ENCODE data around the gene COPS3. TPM values are rescaled to one million over a fixed set of nuclear protein-coding genes. Genes with fewer than 3 reads are reported as not detected.

The COPS3 gene
- total and polyA plus RNA-seq, 9 of the 15 experiments (the other 6 are each of a cell fraction or from before 2014, with no cell fraction given): 92.4 to 295 (median 167) TPM

DNA sequence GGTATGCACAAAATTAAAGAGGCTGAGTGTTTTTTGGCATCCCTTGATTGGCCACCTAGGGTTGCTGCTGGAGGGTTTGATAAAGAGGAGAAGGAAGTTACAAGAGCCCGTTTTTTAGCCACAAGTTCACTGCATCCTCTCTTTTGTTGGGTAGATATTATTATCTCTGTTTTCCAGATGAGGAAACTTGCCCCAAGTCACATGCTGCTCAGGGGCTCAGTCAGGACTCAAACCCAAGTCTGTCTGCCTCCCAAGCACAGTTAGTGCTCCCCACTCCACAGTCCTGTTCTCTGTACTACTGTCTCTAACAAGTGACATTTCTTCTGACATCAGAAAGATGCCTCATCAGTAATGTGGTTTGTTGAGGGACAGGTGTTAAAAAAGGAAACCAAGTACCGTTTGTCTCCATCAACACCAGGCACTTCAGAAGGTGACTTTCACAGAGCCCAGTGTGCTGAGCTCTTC is 23.5 kb upstream of the COPS3 start (continued):
- TF ChIP-seq, protein P1, sequence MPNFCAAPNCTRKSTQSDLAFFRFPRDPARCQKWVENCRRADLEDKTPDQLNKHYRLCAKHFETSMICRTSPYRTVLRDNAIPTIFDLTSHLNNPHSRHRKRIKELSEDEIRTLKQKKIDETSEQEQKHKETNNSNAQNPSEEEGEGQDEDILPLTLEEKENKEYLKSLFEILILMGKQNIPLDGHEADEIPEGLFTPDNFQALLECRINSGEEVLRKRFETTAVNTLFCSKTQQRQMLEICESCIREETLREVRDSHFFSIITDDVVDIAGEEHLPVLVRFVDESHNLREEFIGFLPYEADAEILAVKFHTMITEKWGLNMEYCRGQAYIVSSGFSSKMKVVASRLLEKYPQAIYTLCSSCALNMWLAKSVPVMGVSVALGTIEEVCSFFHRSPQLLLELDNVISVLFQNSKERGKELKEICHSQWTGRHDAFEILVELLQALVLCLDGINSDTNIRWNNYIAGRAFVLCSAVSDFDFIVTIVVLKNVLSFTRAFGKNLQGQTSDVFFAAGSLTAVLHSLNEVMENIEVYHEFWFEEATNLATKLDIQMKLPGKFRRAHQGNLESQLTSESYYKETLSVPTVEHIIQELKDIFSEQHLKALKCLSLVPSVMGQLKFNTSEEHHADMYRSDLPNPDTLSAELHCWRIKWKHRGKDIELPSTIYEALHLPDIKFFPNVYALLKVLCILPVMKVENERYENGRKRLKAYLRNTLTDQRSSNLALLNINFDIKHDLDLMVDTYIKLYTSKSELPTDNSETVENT (CRISPR knock-in tag; IDR thresholded peaks at IDR 0.05): no peak
- TF ChIP-seq ZNF324 (CRISPR knock-in tag; IDR thresholded peaks at IDR 0.05) (no peak), BMI1 (IDR thresholded peaks at IDR 0.05; ENCODE audit: low read length) (no peak), TAF1 (IDR thresholded peaks at IDR 0.05; ENCODE audit: control insufficient read depth, extremely low read depth, insufficient read depth, low read length, severe bottlenecking) (peak; percentile 36), ZNF445 (CRISPR knock-in tag; IDR thresholded peaks at IDR 0.05; ENCODE audit: low read depth) (no peak), PATZ1 (CRISPR knock-in tag; IDR thresholded peaks at IDR 0.05; ENCODE audit: borderline replicate concordance) (no peak), ETV1 (tag; conservative IDR thresholded peaks at IDR 0.05; ENCODE audit: low read depth) (no peak), KDM4B (IDR thresholded peaks at IDR 0.05; ENCODE audit: borderline replicate concordance in 2 of 2, low read depth in 1 of 2) (no peak), ZNF282 (CRISPR knock-in tag; IDR thresholded peaks at IDR 0.05) (no peak), CBFB (CRISPR knock-in tag; IDR thresholded peaks at IDR 0.05) (no peak), ZNF12 (CRISPR knock-in tag; IDR thresholded peaks at IDR 0.05) (no peak), POLR2A (conservative IDR thresholded peaks at IDR 0.05) (peak; percentile 60; the same call in 1 of the 2 replicates), CBX1 (IDR thresholded peaks at IDR 0.05; ENCODE audit: low read depth) (no peak), CBFA2T2 (conservative IDR thresholded peaks at IDR 0.05) (peak; percentile 89), DIDO1 (tag; IDR thresholded peaks at IDR 0.05; ENCODE audit: low read depth) (no peak), ZNF217 (CRISPR knock-in tag; IDR thresholded peaks at IDR 0.05) (no peak), ZNF316 (IDR thresholded peaks at IDR 0.05) (no peak), PML (IDR thresholded peaks at IDR 0.05; ENCODE audit: low read length) (peak; percentile 84), PREB (CRISPR knock-in tag; IDR thresholded peaks at IDR 0.05) (no peak)
- TF ChIP-seq, protein P2, sequence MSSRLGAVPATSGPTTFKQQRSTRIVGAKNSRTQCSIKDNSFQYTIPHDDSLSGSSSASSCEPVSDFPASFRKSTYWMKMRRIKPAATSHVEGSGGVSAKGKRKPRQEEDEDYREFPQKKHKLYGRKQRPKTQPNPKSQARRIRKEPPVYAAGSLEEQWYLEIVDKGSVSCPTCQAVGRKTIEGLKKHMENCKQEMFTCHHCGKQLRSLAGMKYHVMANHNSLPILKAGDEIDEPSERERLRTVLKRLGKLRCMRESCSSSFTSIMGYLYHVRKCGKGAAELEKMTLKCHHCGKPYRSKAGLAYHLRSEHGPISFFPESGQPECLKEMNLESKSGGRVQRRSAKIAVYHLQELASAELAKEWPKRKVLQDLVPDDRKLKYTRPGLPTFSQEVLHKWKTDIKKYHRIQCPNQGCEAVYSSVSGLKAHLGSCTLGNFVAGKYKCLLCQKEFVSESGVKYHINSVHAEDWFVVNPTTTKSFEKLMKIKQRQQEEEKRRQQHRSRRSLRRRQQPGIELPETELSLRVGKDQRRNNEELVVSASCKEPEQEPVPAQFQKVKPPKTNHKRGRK (tag; IDR thresholded peaks at IDR 0.05): no peak
- TF ChIP-seq, protein P3, sequence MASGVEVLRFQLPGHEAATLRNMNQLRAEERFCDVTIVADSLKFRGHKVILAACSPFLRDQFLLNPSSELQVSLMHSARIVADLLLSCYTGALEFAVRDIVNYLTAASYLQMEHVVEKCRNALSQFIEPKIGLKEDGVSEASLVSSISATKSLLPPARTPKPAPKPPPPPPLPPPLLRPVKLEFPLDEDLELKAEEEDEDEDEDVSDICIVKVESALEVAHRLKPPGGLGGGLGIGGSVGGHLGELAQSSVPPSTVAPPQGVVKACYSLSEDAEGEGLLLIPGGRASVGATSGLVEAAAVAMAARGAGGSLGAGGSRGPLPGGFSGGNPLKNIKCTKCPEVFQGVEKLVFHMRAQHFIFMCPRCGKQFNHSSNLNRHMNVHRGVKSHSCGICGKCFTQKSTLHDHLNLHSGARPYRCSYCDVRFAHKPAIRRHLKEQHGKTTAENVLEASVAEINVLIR (CRISPR knock-in tag; IDR thresholded peaks at IDR 0.05): no peak

Data from K562 (cell line).